Fibroblast of skin of right quadriceps (primary cell): ENCODE data around the gene RFX8.

ENCODE experiments used
- DNase-seq: peaks from one replicate; pipeline ENCODE4 v3.0.0-alpha.2; 2013

Gene RFX8

DNA sequence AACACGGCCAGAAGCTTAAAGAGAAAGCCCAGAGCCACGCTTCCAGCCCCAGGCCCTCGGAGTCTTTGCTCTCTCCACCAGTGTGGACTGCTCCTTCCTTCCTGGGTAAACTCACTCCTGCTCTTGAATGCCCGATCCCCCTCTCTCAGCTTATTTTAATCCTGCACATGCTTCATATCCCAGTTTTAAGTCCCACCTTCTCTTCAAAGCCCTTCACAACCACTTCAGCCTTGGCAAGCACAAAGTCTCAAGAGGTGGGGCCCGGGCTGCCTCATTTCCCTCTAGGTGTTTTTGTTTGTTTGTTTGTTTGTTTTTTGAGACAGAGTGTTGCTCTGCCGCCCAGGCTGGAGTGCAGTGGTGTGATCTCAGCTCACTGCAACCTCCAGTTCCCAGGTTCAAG, 66.0 kb downstream of the RFX8 start:
- no peak for DNase-seq

DNA sequence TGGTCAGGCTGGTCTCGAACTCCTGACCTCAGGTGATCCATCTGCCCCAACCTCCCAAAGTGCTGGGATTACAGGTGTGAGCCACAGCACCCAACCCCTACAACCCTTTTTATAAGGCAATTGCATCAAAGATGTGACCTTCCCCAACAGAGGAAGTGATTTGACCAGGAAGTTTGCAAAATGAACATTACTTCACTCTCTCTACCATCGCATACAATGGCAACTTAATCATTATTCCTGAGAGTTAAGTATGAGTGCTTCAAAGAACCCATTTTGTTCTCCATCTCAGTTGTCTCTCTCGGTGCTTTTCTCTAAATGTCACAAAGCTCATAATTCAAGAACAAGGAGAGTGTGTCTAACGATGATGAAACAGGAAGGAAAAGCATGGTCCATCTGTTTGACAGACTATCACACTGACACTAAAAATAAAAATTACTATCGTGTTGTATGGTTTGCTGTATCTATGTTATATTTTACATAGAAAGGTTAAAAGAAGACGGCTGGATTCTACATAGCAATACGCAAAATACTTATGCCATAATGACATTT, 69.5 kb downstream of the RFX8 start:
- no peak for DNase-seq

DNA sequence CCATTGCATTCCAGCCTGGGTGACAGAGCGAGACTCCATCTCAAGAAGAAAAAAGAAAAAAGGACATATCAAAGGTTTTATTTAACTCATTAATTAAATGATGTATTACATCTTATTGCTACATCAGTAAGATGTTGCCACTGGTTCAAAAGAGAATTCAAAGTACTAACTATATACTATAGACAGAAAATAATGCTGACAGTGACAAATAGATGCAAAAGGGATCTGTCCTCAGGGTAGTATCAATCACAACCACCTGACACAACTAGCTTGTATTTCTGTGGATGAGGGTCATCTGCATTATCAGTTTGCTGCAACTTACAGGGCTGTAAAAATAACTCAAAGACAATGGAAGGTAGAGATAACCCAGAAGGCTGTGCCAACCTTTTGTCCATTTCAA, 71.2 kb downstream of the RFX8 start:
- no peak for DNase-seq

DNA sequence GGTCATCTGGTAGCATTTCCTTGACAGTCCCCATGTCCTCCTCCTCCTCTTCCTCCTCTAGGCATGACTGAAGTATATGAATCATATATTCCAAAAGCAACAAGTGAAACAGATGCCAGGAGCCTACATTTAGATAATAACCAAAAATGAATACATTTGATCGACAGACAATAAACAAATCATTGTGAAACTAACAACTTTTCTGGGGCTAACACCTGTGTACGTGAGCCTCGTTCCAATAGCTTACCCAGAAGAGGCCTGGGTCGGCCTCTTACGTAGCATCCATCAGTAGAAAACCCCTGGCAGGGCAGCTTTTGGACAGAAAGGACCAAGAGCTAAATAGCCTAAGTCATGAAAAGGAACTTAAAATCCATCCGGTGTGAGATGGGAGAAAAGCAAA, 72.3 kb downstream of the RFX8 start:
- DNase-seq: no peak

DNA sequence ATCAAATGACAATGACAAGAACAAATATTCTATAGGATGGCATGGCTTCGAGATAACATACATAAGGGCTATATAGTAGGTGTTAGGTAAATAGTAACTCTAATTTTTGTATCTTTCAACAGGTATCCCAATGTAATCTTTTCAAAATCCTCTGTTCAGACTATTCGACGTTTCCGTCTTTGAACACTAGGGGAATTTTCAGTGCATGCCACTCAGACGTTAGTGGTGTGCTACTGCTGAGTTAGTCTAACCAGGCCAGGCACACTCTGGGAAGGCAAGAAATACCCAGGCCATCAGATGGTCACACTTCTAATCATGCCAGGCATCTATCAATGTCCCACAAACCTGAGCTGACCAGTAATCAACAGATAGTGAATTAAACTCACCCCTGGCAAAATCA, 73.0 kb downstream of the RFX8 start:
- no peak for DNase-seq

DNA sequence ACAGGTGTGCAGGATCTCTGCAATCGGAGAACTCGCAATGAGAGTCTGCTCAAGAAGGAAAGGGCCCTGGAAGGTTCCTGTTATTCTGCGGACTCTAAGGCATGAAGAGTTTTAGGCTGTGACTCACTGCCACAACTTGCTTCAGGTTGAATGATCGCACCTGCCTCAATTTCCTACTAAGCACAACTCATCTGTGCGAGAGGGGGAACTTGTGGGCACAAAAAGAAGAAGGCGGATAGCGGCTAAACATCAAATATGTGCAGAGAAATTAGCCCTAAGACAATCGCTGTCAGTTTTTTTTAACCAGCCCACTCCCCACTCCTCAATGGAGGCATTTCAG, 73.6 kb downstream of the RFX8 start:
- no peak for DNase-seq

DNA sequence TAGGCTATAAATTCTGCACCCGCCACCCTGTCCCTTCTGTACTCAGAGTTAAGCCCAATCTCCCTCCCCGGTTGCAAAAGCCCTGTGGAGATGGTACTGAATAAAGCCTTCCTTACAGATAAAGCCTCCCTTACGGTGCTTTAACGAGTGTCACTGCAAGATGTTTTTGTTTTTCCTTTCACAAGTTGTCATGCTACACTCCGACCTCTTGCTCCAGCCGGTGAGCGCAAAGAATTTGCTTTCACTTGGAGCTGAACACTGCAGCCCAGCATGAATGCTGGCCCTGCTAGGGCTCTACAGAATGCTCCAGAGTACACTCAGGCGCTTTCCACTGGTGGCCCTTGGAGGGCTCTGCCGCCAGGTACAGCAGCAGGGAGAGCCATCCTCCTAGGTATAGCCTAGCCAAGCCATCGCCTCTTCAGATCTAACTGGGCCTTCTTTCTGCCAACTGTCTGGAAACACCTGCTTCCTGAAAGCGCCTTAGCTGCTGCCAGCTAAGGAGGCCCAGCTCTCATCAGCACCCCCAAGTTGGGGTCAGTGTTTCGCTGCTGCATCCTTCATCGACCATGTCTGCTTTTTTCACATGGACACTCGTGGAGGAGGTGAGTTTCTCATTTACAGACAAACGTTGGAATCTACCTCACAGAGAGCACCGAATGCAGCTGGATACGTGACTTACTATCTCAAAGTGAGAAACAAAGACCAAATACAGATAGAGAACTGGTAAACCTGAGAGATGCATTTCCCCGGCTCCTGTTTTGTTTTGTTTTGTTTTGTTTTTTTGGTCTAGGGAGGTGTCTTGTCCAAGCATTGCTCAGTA, 74.2 kb downstream of the RFX8 start:
- no peak for DNase-seq

DNA sequence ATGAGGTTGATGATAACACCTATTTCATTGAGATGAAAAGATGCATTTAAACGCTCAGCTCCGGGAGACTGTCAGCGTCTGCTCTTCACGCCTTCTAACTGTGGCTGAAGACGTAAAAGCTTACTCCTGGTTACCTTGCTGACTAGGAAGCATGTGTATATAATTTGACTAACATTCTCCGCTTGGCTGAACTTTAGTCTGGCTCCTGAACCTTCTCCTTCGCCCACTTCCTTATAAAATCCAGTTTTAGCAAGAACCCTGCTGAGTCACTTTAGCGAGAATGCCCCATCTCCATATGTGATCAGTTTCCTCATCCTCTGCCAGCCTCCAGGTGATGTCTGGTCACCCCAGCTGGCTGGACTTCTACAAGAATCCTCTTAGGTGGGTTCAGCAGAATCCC, 74.9 kb downstream of the RFX8 start:
- no peak for DNase-seq

DNA sequence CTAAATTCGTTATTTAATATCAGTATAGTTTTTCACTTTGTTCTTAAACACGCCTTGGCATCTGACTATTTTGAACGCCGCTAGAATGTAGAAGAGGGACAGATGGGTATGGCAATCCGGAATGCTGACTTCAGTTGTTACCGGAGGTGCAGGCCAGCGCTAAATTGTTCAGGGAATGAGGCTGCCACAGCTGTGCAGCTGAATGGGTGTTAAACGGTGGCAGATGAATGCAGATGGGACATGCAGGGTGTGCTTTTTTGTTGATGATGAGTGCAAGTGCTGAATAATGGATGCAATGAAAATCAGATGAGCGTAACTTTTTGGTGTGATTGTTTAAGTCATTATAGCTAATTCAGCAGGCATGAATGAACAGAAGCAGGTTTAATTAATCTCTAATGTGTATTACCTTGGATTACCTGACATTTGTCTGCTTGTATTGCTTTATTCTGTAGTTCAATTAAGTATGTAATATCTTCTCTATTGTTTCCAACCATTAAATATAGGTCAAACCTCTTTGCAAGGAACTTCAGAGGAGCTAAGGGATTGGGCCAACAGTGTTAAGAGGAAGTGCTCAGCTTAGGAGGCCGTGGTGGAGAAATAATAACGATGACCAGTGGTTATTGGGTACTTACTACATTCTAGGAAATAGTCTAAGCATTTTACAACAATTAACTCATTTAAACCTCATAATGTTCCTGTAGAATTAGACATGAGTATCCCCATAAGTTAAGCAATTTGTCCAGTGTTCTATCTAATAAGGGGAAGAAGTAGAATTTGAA, 75.7 kb downstream of the RFX8 start:
- DNase-seq: no peak

DNA sequence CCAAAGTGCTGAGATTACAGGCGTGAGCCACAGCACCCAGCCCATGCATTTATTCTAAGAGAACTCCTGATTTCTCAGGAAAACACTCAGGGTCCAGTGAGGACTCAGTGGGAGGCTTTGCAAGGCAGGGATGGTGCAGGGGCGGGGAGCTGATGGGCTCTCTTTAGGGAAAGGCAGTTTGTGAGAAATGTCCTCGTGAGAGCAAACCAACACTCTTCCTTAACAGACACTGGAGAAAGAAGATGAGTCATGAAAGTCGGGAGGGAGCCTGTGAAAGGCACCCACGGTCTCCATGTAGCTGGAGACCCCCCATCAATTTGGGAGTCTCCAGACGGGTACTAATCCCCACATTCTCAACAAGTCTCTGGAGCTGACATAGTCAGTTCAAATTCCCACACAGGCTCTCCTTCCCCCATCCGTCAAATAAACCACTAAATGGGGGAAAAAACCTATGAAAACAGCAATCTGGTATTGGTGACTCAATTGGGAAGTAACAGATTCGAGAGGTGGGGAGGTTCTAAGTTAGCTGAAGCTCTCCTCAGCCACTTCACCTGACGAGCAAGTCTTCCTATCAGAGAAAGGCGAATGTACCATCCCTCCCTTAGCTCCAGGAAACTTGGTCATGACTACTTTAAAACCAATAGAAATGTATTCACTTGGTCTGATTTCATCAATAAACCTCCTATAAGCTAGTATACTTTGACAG, 76.6 kb downstream of the RFX8 start:
- peak; percentile 71 for DNase-seq

DNA sequence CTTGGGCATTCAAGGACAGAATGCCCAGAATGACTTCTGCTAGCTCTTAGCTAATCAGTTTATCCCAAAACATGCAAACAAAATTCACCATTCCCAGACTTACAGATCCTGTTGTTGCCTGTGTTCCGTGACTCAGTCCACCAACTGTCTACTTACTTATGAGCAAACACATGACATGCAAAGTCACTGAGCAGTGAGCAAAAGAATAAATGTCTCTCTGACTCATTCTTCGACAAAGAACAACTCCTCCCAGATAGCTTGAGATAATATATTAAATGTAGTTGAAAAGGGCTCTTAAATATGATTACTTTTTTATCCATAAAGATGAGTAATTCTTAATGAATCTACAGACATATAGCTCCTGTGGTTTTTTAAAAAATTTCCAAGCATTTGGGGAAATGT, 78.6 kb downstream of the RFX8 start:
- DNase-seq: peak; percentile 94

DNA sequence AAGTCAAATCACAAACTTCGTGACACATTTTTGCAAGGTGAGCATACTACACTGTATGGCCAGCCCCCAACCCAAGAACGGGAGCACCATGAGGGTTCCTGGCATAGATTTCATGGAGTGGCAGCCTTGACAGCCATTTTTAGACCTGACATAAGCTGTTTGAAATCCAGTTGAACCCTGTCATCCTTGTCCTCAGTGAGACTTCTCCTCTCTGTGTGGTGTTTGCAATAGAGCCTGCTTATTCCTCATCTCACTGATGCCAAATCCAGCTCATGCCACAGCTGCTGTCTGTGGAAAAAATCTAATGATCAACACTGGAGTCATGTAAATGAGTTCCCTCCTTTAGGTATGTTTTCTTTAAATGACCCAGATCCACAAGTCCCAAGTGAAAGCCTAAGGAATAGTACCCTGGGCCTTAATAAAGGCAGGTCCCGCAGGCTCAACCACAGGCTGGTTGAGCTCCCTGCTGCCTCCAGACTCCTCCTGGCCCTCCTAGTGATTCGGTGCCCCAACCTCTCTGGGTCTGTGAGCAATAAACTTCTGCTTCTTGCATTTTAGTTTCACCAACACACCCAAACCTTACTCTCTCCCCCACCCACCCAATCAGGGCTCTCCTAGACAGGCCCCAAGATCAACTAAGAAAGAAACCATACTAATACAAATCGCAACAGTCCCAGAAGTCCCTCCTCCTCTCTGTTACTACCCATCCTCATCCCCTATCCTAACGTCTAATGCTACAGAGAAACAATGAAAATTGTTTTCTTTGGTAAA, 79.2 kb downstream of the RFX8 start:
- peak; percentile 11 for DNase-seq

DNA sequence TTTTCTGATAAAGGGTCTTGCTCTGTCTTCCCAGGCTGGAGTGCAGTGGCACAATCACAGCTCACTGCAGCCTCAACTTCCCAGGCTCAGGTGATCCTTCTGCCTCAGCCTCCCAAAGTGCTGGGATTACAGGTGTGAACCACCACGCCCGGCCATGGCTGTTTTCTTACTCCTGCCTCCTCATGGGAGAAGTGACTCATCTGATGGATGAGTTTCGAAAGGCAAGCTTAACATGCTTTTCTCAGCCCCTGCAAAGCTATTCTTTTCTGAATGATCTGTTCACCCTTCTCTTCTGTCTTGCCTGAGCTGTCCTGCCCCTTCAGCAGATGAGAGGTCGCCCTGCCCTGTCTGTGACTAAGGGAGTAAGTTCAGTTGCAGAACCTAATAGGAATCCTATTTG, 86.7 kb downstream of the RFX8 start:
- DNase-seq: peak; percentile 48

DNA sequence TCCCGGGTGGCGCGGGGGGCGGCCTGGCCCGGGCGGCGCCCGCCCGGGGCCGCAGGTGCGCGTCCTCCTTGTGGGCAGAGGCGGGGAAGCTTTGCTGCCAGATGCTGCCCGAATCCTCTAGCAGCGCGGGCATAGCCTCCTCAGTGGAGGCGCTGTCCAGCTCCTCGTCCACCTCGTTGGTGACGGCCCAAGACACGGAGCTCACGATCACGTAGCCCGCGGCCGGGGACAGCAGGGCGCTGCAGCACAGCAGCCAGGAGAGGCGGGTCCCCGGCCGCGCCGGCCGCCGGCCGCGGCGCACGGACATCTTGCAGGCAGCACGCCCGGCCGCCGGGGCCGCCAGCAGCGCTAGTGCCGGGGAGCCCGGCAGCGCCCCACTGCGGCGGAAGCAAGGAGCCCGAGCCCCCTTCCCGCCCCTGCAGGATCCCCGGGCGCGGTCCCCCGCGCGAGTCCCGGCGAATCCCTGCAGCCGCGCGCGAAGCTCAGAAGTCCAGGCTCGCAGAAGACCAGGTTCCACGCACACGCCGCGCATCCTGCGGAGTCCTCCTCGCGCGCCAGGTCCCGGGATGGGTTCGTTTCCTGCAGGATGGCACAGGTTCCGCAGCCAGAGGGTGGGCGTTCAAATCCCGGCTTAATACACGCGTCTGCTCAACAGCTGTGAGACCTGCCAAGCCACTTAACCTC, 87.6 kb downstream of the RFX8 start, which contains the start of gene CREG2:
CREG2 (minus strand) TSS at position 353 of the 684 bp plus-strand sequence; CDS start at position 307, 46 bp downstream.
- DNase-seq: peak; percentile 34

DNA sequence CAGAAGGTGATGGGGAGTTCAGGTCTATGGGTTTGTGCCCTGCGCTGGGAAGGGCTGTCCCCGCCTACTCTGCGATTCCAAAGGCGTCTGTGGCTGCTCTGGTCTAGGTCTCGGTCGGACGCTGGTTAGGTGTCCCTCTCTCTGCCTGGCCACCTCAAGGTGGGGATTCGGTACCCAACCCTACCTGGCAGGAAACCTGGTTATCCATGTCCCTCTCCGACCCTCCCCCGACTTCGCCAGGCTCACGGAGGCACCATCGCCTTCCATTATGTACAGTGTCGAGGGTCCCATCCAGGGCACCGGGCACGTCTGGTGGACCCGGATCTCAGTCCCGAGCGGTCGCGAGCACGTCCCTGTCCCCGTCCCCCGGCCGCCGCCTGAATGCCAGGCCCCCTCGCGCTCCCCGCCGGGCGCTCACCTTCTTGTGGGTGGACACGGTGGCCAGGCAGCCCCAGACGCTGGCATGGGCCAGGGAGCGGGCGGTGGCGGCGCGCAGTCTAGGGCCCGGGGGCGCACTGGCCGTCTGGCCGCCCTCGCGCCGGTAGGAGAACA, 88.2 kb downstream of the RFX8 start:
- DNase-seq: no peak

DNA sequence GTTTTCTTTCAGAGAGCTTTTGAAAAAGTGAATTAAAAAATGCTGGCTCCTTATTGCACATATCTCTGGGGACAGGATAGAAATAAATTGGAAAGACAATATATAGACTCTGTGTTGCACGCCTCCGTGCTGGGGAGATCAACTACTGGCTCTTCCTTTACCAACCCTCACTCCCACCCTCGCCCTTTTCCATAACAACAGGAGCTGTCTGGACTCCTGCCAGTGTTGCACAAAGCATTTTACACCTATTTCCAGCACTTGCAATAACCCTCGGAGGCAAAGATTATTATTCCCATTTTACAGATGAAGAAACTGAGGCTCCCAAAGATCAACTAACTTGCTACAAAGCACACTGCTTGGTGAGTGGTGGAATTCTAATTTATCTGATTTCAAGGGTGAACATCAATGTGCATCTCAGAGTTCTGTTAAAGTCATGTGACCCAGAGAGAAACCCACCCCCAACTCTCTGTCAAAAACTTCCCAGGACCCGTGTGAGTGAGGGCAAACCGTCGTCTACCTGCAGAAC, 91.8 kb downstream of the RFX8 start:
- no peak for DNase-seq

DNA sequence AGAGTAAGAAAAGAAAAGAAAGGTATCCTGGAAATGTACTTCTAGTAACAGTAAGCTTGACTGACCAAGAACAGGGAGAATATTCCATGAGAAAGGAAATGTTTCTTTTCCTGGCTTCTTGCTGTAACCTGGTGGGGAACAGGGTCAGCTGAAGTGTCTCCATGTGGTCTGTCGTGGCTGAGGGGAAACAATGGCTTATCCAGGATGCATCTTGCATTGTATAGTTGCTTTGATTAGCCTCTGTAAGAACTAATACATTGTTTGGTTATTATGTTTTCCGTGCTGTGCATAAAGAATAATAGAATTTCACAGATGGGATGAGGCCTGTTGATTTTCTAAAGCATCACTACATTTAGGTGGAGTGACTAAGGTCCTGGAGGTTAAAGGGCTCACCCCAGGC, 92.5 kb downstream of the RFX8 start:
- DNase-seq: no peak

DNA sequence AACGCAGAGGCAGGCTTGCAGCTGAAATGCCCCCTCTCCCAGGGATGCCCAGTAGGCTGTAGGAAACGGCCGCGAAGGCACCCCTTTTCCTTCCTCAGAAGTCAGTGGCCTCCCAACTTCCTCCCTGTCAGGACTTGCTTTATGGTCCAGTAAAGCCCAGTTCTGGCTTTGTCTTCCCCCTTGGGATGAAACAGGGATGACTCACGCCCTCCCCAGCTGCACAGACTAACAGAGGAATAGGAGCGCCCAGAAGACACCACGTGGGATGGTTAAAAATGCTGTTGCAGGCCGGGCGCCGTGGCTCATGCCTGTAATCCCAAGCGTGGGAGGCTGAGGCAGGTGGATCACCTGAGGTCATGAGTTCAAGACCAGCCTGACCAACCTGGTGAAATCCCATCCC, 94.5 kb downstream of the RFX8 start:
- peak; percentile 49 for DNase-seq

DNA sequence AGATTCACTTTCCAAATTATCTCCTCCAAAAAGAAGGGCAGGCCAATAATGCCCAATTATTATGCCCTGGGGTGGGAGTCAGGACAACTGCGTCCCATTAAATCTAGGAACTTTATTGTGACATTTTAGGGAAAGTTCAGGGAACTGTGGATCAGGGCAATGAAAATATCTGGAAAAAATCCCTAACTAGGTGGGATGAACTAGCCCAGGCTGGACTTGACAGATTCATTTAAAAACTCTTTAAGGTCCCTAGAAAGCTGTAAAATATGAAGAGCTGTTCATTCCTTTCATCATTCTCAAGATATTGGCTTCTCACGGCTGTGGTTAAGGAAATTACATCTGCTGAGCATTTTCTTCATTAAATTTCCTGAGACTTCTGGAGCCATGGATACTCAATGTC, 95.8 kb downstream of the RFX8 start:
- no peak for DNase-seq

DNA sequence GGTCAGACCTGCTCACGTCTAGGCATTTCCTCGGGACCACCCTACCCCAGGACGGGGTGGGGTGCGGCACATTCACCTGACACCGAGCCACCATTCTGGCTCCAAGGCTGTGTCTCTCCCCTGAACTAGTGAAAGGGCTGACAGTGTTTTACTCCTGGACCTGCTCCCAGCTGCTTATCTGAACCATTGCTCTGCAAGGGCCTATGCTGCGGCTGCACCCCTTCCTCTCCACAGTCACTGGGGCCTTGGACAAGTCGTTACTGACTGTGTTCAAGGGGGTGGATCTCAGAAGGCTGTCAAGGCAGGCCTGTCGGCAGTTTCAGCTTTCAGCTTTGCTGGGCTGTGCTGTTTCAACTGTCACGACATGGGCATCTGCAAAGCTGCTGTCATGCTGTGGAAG, 99.3 kb downstream of the RFX8 start:
- no peak for DNase-seq

DNA sequence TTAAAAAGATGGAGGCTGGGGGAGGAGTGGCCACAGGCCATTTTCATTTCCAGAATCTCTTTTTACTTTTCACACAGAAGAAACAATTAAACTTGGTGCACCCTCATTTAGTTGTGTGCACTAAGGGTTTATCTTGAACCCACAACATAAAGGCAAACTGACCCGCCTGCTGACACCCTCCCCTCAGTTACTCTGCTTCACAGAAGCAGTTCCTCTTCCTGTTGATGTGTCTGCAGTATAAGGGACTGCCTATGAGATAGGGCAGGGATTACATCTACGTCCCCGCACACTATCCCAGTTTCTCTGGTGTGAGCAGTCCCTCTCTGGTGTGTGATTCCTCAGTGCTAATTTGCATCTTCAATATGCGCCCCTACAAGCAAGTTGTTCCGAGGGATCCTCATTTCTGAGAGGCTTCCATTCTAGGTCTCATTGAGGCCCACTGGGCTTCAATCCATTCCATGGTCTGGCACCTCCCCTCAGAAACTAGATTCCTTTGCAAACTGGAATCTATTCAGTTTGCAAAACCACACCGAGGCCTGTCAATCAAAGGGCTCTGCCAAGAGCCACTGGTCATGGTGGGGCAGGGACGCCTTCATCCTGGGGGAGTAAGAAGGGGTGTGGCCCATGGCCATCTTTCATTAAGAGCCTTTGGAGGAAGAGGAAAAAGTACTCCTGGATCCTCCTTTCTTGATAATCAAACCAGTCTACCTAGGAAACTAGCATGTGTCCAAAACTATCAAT, 99.9 kb downstream of the RFX8 start:
- DNase-seq: no peak
